Daoy (cell line): ENCODE data around the gene KCNC2. TPM values are rescaled to one million over a fixed set of nuclear protein-coding genes. Genes with fewer than 3 reads are reported as not detected.
"Not testable (repeated sequence)": the region's sequence is repeated elsewhere in the genome, so short reads cannot be mapped to it uniquely, and the experiment has no call there.

ENCODE experiments used
- DNase-seq: peaks from one replicate; pipeline ENCODE4 v3.0.0-alpha.2; 2015; ENCODE audit warnings: low read depth
- total RNA-seq: library from RNA; depleted of rRNA; stranded (reverse); fragments of >200 nt; shearing (Covaris generic); gene quantifications from 2 replicates; pipeline ENCODE4 v1.2.3, GENCODE V29; 2014; rRNA removed

The KCNC2 gene
- total RNA-seq = not detected in 2 replicates

DNA sequence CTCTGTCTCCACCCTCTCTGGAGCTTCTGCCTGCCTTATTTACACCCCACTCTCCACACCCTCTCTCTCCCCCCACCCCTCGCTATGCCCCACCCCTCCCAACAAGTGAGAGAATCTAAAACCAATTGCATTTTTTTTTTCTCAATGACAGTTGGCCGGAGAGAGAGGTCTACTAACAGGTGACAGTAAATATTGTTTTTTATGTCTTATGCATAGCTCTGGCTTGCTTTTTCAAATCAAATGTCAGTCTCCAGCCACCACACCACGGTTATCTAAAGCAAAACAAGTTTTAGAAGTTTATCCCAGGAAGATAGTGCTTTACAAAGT, at the start of gene KCNC2:
TSS of gene KCNC2 (minus strand) at position 28 of the 327 bp plus-strand sequence.
- no peak for DNase-seq

DNA sequence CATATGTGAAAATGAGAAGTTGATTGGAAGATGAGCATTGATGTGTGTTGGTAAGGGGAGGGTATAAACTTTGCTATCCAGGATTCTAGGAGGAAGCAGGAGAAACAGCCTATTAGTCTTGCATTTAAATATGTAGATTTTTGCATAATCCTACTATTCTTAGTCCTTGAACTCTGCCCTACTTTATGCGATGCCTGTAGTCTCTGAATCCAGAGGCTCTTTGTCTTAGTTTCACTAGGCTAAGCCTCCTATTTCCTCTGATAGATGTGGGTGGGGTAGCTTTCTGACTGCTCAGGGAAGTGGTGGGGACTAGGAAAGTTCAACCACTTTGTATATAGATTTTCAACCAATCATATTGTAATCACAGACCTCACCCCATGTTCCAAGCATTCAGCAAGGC, 49.5 kb upstream of the KCNC2 start:
- no peak for DNase-seq

GRCh38 chr12:75257510-75257909, 47.9 kb upstream of the KCNC2 start:
- no peak for DNase-seq

DNA sequence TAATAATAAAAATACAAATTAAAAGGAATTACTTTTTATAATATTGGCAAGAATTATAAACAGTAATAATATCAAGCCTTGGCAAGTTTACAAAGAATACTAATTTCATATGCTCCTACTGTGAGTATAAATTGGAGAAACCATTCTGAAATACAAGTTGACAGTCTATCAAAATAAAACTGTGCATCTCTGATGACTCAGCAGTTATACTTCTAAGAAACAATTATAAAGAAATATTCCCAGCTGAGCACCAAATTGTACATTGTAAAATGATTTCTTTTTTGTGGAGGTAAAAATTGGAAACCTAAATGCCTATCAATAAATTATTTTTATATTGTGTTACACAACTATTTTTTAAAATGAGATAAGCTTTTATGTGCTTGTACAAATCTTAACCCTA, 35.5 kb upstream of the KCNC2 start:
- no peak for DNase-seq

DNA sequence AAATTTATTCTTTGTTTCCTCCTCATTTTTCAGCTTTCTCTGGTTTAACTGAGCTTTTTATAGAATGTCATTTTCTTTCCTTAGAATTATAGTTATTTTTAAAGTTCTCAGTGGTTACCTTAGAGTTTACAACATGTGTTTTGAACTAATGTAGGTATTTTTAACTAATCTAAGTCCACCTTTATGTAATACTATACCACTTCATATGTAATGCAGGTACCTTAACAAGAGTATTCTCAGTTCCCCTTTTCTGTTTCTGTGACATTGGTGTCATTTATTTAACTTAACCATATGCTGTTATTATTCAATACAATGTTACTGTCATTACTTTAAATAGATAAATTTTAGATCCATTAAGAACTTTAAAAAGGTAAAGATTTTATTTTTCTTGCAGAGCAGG, 30.3 kb upstream of the KCNC2 start:
- DNase-seq = no peak

DNA sequence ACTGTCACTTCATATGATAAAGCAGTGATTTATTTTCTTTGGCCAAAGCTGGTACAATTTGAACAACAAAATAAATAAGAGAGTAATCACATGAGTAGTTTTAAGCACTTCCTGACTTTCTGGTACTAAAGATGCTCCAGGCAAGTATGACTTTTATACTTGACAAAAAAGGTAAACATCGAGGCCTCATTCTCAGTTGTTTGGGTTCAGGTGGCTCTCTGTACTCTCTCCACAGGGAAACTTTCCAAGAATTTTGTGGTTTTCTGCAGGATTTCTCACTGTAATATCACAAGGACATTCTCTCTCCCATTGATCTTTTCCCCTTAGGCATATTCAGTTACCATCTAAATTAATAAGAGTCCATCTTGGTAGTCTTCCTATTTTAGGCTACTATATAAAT, 26.6 kb upstream of the KCNC2 start:
- peak; percentile 7 for DNase-seq

GRCh38 chr12:75227132-75227531, 17.5 kb upstream of the KCNC2 start:
- no peak for DNase-seq

- DNase-seq = peak; percentile 43
Observed at GRCh38 chr12:75212072-75212471, 2.4 kb upstream of the KCNC2 start.

DNA sequence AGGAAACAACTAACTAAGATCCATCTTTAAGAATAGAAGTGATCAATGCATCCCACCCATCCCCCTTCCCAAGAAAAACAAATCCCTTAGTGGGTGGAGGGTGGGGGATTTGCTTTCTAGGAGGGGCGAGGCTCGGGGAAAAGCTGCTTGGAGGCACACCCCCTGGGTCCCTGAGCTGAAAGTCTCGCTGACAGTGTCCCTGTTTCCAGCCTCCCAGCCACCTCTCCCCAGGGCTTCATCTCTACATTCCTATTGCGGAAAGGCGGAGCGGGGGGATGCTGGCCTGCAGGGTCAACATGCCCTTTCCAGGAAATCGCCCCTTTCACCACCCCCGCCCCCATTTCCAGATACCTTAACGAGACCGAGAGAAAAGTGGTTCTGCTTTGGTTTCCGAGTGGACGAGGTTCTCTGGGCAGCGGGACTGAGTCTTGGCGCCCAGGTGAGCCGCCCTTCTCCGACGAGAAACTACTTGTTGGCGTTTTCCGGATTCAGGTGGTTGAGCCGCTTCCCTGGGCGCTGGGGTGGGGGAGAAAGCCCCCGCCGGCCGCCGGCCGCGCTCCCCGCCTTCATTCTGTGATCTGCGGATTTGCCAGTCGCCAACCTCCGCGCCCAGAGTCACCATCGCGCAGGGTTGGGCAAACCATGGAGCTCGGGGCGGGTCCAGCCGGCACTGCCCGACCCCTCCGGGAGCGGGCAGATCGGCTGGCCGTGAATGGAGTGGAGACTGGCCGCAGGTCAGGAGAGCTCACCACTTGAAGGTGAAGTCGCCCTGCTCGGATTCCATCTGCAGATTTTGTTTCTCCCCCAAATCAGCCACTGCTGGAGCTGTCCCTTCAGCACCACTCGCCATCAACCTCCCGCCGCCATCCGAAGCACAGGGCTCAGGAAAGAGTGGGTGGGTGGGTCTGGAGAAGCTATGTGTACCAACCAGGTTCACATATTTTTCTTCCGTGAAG, 505 bp downstream of the KCNC2 start:
- DNase-seq = peak; percentile 43

GRCh38 chr12:75207338-75208083, 2.1 kb downstream of the KCNC2 start:
- no peak for DNase-seq

DNA sequence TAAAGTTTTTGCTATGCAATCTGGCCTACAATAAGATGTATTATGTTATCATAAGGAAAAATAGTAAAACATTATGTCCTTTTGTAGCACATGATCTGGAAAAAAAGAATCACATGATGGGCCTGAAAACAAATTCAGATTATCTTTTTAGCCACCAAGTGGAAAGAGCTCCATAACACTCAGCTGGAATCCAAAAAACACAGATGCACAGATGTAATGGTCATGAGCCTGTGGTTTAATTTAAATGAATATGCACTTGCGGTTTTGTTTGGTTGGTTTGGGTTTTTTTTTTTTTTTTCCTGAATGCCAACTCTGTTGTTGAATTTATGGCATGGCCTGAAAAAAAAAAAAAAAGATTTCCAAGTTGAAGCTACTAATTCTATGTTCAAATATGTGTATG, 4.1 kb downstream of the KCNC2 start:
- no peak for DNase-seq

DNA sequence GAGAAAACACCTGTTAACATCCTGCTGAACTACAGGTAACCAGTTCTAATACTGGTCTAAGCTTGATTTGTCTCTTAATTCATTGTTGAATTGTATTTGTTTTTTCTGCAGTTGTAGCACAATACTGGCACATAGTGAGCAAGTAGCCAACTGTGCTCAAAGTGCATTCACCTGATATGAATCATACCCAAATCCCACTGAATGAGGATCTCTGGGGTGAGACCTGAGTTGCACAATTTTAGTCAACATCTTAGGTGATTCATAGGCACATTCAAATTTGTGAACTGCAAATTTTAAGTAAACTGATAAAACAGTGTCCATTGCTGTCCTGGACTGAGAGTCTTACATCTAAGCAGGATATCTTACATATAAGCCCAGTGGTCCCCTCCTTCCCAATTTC, 12.8 kb downstream of the KCNC2 start:
- DNase-seq = peak; percentile 18

GRCh38 chr12:75196408-75196807, 13.2 kb downstream of the KCNC2 start:
- DNase-seq = no peak

GRCh38 chr12:75194250-75194649, 15.4 kb downstream of the KCNC2 start:
- DNase-seq = no peak

DNA sequence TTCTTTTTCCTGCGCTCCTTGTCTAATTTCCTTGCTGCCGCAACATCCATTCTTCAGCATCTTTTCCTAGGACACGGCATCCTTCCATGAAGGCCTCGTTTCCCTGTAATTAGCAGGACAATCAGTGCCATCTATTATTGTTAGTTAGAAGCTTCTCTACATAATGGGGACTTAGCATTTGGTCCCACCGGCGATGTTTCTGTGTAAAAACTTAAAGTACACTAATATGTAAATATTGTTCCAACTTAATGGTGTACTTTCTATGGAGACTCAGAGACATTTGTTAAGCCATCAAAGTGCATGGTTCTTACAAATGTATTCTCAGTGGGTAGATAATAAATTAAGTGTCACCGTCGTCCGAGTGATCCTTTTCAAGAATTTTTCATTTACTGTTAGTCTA, 17.4 kb downstream of the KCNC2 start:
- no peak for DNase-seq

GRCh38 chr12:75190846-75191245, 18.8 kb downstream of the KCNC2 start:
- DNase-seq = no peak

DNA sequence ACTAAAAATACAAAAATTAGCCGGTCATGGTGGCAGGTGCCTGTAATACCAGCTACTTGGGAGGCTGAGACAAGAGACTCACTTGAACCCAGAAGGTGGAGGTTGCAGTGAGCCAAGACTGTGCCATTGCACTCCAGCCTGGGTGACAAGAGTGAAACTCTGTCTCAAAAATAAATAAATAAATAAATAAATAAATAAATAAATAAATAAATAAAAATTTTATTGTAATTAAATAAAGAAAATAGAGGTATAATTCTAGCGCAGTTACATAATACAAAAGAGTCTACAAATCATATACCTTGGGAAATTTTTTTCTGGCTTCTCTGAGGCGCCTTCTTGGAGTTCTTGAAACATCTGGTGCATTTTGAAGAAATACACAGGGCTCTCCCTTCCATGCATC, 23.8 kb downstream of the KCNC2 start:
- not testable (repeated sequence) for DNase-seq

- DNase-seq = no peak
Observed at GRCh38 chr12:75184516-75184915, 25.1 kb downstream of the KCNC2 start.

DNA sequence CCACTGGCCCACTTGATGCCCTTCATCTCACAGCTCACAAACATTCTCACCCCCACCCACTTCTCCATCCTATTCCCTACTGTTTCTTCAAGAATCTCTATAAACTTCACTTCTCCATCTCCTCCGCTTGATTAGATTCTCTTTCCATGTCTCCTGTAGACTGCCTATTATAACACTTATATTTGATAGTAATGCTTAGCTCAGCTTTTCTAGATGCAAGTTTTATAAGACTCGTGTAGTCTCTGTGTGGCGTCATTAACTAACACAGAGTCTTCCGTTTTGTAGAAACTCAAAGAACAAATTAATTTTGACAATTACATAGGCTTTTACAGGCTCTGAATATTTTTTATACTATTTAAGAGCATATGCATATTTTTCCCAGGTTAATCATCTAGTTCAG, 25.7 kb downstream of the KCNC2 start:
- DNase-seq = no peak

- DNase-seq = peak; percentile 81
Observed at GRCh38 chr12:75177997-75178396, 31.6 kb downstream of the KCNC2 start.

- DNase-seq = no peak
Observed at GRCh38 chr12:75172611-75173010, 37.0 kb downstream of the KCNC2 start.

- DNase-seq = no peak
Observed at GRCh38 chr12:75170640-75171185, 38.9 kb downstream of the KCNC2 start.

- no peak for DNase-seq
Observed at GRCh38 chr12:75162845-75163244, 46.8 kb downstream of the KCNC2 start.
